ENCODE data around the gene RADX. TPM values are rescaled to one million over a fixed set of nuclear protein-coding genes. Genes with fewer than 3 reads are reported as not detected.

RADX gene
- total and polyA plus RNA-seq, 2 of the 13 experiments (the other 11 are each of a cell fraction or from before 2014, with no cell fraction given), result 1.1 to 2.7 TPM

DNA sequence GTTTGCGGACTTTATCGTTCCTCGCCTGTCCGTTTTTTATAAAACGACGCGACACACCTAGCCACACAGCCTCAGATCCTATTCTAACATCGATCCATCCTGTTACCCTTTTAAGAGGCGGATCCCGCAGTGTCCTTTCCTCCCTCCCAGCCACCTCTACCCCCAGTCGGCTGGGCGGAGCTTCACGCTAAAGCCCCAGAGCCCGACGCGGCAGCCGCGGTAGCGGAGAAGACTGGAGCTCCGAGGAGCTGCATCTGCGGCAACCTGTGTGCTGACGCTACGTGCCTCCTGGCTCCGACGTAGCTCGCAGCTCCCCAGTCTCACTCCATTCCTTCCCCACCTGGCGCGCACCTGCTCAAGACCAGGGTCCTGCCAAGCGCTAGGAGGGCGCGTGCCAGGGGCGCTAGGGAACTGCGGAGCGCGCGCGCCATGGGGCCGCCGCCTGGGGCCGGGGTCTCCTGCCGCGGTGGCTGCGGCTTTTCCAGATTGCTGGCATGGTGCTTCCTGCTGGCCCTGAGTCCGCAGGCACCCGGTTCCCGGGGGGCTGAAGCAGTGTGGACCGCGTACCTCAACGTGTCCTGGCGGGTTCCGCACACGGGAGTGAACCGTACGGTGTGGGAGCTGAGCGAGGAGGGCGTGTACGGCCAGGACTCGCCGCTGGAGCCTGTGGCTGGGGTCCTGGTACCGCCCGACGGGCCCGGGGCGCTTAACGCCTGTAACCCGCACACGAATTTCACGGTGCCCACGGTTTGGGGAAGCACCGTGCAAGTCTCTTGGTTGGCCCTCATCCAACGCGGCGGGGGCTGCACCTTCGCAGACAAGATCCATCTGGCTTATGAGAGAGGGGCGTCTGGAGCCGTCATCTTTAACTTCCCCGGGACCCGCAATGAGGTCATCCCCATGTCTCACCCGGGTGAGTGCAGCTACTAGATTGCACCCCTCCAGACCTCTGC lies 115.0 kb downstream of the RADX start, which contains the start of gene RNF128 (continued):
- TF ChIP-seq, protein P1, sequence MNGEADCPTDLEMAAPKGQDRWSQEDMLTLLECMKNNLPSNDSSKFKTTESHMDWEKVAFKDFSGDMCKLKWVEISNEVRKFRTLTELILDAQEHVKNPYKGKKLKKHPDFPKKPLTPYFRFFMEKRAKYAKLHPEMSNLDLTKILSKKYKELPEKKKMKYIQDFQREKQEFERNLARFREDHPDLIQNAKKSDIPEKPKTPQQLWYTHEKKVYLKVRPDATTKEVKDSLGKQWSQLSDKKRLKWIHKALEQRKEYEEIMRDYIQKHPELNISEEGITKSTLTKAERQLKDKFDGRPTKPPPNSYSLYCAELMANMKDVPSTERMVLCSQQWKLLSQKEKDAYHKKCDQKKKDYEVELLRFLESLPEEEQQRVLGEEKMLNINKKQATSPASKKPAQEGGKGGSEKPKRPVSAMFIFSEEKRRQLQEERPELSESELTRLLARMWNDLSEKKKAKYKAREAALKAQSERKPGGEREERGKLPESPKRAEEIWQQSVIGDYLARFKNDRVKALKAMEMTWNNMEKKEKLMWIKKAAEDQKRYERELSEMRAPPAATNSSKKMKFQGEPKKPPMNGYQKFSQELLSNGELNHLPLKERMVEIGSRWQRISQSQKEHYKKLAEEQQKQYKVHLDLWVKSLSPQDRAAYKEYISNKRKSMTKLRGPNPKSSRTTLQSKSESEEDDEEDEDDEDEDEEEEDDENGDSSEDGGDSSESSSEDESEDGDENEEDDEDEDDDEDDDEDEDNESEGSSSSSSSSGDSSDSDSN (CRISPR knock-in tag; IDR thresholded peaks at IDR 0.05), result peak; percentile 88
- TF ChIP-seq, protein P2, sequence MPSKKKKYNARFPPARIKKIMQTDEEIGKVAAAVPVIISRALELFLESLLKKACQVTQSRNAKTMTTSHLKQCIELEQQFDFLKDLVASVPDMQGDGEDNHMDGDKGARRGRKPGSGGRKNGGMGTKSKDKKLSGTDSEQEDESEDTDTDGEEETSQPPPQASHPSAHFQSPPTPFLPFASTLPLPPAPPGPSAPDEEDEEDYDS (CRISPR knock-in tag; IDR thresholded peaks at IDR 0.05), result peak; percentile 93
- TF ChIP-seq ZNF781 (CRISPR knock-in tag; IDR thresholded peaks at IDR 0.05; ENCODE audit: borderline replicate concordance, not compliant biosample characterization) (no peak), ZNF891 (CRISPR knock-in tag; IDR thresholded peaks at IDR 0.05) (no peak), KLF11 (CRISPR knock-in tag; IDR thresholded peaks at IDR 0.05) (no peak), NCOA1 (CRISPR knock-in tag; IDR thresholded peaks at IDR 0.05) (0 out of 2 replicates have a peak, but pooled peaks have one; percentile 43), ZBTB38 (CRISPR knock-in tag; IDR thresholded peaks at IDR 0.05) (no peak), SP140L (CRISPR knock-in tag; IDR thresholded peaks at IDR 0.05; ENCODE audit: borderline replicate concordance) (no peak), KDM5A (IDR thresholded peaks at IDR 0.05; ENCODE audit: borderline replicate concordance, low read length) (no peak; the same call in 1 of the 2 replicates), MTF2 (CRISPR knock-in tag; IDR thresholded peaks at IDR 0.05; ENCODE audit: borderline replicate concordance) (no peak), ZNF430 (CRISPR knock-in tag; IDR thresholded peaks at IDR 0.05) (no peak), NFIC (IDR thresholded peaks at IDR 0.05; ENCODE audit: low read length) (no peak), RFX3 (CRISPR knock-in tag; IDR thresholded peaks at IDR 0.05) (no peak), BCL6 (CRISPR knock-in tag; IDR thresholded peaks at IDR 0.05) (0 out of 2 replicates have a peak, but pooled peaks have one; percentile 8)
- TF ChIP-seq, protein P3, sequence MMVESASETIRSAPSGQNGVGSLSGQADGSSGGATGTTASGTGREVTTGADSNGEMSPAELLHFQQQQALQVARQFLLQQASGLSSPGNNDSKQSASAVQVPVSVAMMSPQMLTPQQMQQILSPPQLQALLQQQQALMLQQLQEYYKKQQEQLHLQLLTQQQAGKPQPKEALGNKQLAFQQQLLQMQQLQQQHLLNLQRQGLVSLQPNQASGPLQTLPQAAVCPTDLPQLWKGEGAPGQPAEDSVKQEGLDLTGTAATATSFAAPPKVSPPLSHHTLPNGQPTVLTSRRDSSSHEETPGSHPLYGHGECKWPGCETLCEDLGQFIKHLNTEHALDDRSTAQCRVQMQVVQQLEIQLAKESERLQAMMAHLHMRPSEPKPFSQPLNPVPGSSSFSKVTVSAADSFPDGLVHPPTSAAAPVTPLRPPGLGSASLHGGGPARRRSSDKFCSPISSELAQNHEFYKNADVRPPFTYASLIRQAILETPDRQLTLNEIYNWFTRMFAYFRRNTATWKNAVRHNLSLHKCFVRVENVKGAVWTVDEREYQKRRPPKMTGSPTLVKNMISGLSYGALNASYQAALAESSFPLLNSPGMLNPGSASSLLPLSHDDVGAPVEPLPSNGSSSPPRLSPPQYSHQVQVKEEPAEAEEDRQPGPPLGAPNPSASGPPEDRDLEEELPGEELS (CRISPR knock-in tag; IDR thresholded peaks at IDR 0.05), result peak; percentile 51
- TF ChIP-seq, protein P4, sequence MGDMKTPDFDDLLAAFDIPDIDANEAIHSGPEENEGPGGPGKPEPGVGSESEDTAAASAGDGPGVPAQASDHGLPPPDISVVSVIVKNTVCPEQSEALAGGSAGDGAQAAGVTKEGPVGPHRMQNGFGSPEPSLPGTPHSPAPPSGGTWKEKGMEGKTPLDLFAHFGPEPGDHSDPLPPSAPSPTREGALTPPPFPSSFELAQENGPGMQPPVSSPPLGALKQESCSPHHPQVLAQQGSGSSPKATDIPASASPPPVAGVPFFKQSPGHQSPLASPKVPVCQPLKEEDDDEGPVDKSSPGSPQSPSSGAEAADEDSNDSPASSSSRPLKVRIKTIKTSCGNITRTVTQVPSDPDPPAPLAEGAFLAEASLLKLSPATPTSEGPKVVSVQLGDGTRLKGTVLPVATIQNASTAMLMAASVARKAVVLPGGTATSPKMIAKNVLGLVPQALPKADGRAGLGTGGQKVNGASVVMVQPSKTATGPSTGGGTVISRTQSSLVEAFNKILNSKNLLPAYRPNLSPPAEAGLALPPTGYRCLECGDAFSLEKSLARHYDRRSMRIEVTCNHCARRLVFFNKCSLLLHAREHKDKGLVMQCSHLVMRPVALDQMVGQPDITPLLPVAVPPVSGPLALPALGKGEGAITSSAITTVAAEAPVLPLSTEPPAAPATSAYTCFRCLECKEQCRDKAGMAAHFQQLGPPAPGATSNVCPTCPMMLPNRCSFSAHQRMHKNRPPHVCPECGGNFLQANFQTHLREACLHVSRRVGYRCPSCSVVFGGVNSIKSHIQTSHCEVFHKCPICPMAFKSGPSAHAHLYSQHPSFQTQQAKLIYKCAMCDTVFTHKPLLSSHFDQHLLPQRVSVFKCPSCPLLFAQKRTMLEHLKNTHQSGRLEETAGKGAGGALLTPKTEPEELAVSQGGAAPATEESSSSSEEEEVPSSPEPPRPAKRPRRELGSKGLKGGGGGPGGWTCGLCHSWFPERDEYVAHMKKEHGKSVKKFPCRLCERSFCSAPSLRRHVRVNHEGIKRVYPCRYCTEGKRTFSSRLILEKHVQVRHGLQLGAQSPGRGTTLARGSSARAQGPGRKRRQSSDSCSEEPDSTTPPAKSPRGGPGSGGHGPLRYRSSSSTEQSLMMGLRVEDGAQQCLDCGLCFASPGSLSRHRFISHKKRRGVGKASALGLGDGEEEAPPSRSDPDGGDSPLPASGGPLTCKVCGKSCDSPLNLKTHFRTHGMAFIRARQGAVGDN (CRISPR knock-in tag; IDR thresholded peaks at IDR 0.05), result peak; percentile 82
- TF ChIP-seq, protein P5, sequence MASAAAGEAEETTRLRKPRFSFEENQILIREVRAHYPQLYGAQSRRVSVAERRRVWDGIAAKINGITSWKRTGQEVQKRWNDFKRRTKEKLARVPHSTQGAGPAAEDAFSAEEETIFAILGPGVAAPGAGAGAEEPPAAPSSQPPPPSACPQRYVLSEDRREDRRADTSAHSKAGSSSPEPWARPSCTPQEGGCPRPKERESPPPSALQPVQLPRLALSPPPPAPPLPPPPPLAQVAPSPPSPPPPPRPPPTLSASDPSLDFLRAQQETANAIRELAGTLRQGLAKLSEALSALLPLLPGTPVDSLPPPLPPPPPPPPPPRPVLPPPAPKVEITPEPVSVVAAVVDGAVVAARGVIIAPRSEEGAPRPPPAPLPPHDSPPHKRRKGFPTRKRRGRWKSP (CRISPR knock-in tag; IDR thresholded peaks at IDR 0.05), result no peak
